Loucy (cell line): ENCODE results near the gene KLHL8.

Source experiments
- EZH2phosphoT487 ChIP-seq: fragments of 200-600 bp; IDR thresholded peaks from 2 replicates; pipeline ENCODE4 v1.6.1; 2018; ENCODE audit warnings: antibody characterized with exemption, mild to moderate bottlenecking, moderate library complexity, borderline replicate concordance
- TF ChIP-seq, protein P1 (sequence below): fragments of 200-600 bp; sonication (generic); conservative IDR thresholded peaks from 2 replicates; pipeline ENCODE4 v1.5.1; 2014; ENCODE audit warnings: mild to moderate bottlenecking, antibody characterized with exemption, low read length

DNA sequence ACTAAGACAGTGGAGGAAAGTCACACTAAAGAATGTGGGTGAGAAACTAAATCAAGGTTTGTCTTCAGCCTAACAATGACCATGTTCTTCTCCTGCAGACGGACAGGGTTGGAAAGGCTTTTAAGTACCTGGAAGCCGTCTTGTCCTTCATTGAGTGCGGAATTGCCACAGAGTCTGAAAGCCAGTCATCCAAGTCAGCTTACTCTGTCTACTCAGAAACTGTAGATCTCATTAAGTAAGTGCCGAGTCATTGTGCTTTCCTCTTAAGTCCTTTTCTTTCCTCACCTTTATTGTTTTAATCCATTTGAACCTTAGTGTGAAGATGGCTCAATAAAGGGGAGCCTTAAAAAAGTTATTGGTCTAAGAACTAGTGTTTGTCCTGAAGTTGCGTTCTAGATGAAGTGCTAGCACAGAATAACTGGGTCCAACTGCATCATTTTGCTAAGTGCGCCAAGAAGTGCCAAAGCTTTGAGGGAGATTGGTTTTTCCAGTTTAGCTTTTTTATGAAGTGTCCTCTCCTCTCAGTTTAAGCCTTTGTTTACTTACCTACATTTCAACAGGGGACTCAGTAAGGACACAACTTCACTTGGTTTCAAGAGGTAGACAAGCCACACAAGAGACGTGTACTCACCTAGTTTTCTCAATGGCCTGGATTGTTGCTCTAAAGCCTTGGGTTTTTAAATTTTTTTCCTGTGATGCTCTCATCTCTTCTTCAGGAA lies 89.3 kb downstream of the KLHL8 start:
- TF ChIP-seq, protein P1, sequence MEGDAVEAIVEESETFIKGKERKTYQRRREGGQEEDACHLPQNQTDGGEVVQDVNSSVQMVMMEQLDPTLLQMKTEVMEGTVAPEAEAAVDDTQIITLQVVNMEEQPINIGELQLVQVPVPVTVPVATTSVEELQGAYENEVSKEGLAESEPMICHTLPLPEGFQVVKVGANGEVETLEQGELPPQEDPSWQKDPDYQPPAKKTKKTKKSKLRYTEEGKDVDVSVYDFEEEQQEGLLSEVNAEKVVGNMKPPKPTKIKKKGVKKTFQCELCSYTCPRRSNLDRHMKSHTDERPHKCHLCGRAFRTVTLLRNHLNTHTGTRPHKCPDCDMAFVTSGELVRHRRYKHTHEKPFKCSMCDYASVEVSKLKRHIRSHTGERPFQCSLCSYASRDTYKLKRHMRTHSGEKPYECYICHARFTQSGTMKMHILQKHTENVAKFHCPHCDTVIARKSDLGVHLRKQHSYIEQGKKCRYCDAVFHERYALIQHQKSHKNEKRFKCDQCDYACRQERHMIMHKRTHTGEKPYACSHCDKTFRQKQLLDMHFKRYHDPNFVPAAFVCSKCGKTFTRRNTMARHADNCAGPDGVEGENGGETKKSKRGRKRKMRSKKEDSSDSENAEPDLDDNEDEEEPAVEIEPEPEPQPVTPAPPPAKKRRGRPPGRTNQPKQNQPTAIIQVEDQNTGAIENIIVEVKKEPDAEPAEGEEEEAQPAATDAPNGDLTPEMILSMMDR, result no peak
- no peak for TF ChIP-seq EZH2phosphoT487
